Psoas muscle (tissue), 8 donors: Measurements from ENCODE around the gene SNN. TPM values are rescaled to one million over a fixed set of nuclear protein-coding genes. Genes with fewer than 3 reads are reported as not detected.

Experiments
- ATAC-seq, 4 donors: fragments of 200-7000 bp; cut with Tn5 transposase; one replicate each; pipeline ENCODE4 v1.9.1; 2020; ENCODE audit warnings: moderate library complexity in 3 of 4, mild to moderate bottlenecking in 2 of 4
- DNase-seq, 2 donors: peaks; one replicate each; pipeline ENCODE4 v3.0.0-alpha.2; 2020
- H3K27ac ChIP-seq: fragments of 200-600 bp; one replicate; pipeline ENCODE4 v1.8.0; 2022
- H3K27me3 ChIP-seq, 3 donors: fragments of 200-600 bp in 1 of 3; one replicate each; pipeline versions ENCODE4 v1.6.1 to v1.8.0; 2013 to 2022; ENCODE audit warnings: low read length in 2 of 3, mild to moderate bottlenecking in 2 of 3, moderate library complexity in 1 of 3; ENCODE audit not compliant: insufficient read depth in 3 of 3
- H3K36me3 ChIP-seq, 2 donors: fragments of 200-600 bp in 1 of 2; one replicate each; pipeline versions ENCODE4 v1.6.1 to v1.8.0; 2013 to 2022; ENCODE audit warnings: low read depth in 1 of 2, mild to moderate bottlenecking in 1 of 2, moderate library complexity in 1 of 2; ENCODE audit not compliant: insufficient read depth in 1 of 2
- H3K4me1 ChIP-seq: fragments of 200-600 bp; one replicate; pipeline ENCODE4 v1.8.0; 2022
- H3K4me3 ChIP-seq: fragments of 200-600 bp; one replicate; pipeline ENCODE4 v1.8.0; 2022; ENCODE audit warnings: mild to moderate bottlenecking
- H3K9me3 ChIP-seq: fragments of 200-600 bp; one replicate; pipeline ENCODE4 v1.8.0; 2022
- WGBS, 3 donors: extraction: QIAGEN DNeasy Blood & Tissue Kit; methylation state at CpG; one replicate each; pipeline versions ENCODE4 v1.1.6 to v1.1.7; 2013; 5-methylcytosine and 5-hydroxymethylcytosine counted together
- intact Hi-C, 2 donors: fragments of 100-400 bp; cut with DNase I; formaldehyde crosslinking; loops; one replicate each; pipeline versions ENCODE4 v1.11.0 to v1.14.2; 2022
- polyA plus RNA-seq, 3 donors: library from polyadenylated mRNA; stranded (reverse); fragments of 200-250 nt; gene quantifications; one replicate each; pipeline ENCODE4 v1.2.3, GENCODE V29; 2013
- total RNA-seq, 4 donors: library from RNA; stranded (reverse); fragmentation: NEBNext Ultra II Directional in 2 of 4; extraction: Animal tissue kit (Norgen Biotek cat#: 25700) in 2 of 4; gene quantifications; one replicate each; pipeline versions ENCODE4 v1.2.1 to v1.2.4, GENCODE V29; 2021 to 2023
- TF ChIP-seq, protein P1 (sequence below): fragments of 200-600 bp; IDR thresholded peaks from one replicate; pipeline ENCODE4 v1.8.0; 2022; ENCODE audit warnings: antibody characterized with exemption
- donor health status: healthy with polysubstance abuse.
- donor health status: DM: no; HTN: no; CAD: no; lungs with moderate emphysema.
- donor health status: Bipolar disorder and iron deficiency.
- donor health status: healthy.
- donor health status: DM: yes; HTN: yes; CAD: no.
- donor health status: DM: no; HTN: no; CAD: no.
- donor health status: DM: no; HTN: no; CAD: no.
- donor health status: DM: yes; HTN: yes; CAD: no.

SNN gene
- total and polyA plus RNA-seq, 7 donors, result 30.3 to 152 (median 100) TPM

DNA sequence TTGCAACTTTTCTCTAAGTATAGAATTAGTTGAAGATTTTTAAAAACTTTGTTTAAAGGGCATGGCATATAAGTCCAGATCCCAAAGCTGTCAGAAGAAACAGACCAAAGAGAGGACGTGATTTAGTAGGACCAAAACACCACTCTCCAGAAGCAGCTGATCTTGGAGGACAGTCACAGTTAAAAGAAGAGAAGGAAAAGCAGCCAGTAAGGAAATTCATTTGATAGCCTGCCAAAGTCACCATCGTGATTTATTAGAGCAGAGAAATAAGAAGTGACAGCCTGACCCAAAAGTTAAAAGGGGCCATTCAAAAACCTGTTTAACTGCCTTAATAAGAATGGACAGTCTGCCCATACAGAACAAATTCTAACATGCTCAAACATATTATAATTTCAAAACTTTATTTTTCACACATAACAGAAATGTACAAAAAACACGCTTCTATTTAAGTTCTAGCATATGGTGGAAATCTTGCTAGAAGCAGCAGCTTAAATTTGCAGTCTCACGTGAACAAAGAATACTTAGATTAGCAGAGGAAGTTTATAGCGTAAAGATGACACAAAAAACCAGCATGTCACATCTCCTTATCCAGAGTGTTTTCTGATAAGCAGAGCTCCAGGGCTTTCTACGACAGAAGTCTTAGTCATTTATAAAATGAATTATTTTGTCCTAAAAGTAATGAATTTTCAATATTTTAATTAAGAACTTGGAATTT, 37.2 kb downstream of the SNN start:
- ATAC-seq, result peak in 3 of 4 donors; percentile 53 to 72 (median 55)
- H3K9me3 ChIP-seq, result no peaks in the 10 kb centered on the region
- peak overlapping the region; percentile 80 for H3K27ac ChIP-seq
- H3K4me1 ChIP-seq, result peaks cover 44% of the 10 kb centered on the region
- TF ChIP-seq, protein P1, sequence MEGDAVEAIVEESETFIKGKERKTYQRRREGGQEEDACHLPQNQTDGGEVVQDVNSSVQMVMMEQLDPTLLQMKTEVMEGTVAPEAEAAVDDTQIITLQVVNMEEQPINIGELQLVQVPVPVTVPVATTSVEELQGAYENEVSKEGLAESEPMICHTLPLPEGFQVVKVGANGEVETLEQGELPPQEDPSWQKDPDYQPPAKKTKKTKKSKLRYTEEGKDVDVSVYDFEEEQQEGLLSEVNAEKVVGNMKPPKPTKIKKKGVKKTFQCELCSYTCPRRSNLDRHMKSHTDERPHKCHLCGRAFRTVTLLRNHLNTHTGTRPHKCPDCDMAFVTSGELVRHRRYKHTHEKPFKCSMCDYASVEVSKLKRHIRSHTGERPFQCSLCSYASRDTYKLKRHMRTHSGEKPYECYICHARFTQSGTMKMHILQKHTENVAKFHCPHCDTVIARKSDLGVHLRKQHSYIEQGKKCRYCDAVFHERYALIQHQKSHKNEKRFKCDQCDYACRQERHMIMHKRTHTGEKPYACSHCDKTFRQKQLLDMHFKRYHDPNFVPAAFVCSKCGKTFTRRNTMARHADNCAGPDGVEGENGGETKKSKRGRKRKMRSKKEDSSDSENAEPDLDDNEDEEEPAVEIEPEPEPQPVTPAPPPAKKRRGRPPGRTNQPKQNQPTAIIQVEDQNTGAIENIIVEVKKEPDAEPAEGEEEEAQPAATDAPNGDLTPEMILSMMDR, result no peak
- no peak for DNase-seq
- intact Hi-C loops, result loop anchor here in 1 of 2 donors (2.0 kb wide), 1 partner anchor 29 kb away; no protein-coding TSS in a partner anchor
- H3K4me3 ChIP-seq, result no peak overlapping the region
- H3K36me3 ChIP-seq, result peaks cover 0 to 36% of the 10 kb centered on the region in 2 donors
- H3K27me3 ChIP-seq, result no peaks in the 10 kb centered on the region
- WGBS, 3 donors, result 39 to 65% (median 42%) methylated on average over 6 of the region's 6 CpGs

DNA sequence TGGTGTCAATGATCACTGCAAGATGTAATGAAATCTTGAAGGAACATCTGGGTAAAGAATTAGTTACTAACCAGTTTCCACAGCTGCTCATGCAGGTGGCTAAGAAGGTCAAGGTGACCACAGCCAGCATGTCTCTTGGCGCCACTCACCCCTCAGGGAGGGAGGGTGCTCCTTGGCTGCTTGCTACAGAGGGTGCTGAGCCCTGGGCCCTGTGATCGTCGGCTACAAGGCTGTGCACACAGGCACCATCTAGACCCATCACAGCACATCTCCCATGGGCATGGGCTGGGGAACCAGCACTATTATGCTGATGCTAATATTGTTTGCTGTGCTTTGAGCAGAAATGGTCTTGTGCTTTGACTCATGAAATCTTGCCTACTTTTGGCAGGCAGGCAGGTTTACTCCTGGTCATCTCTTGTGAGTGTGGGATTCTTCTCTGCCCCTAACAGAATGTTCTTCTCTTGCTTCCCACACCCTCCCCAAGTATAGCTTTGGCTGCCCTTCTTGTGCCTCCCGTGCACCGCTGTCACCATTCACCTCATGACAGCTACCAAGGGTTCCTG, 38.0 kb downstream of the SNN start:
- TF ChIP-seq, protein P1, result no peak
- DNase-seq (peak; percentile 47 to 83), ATAC-seq (peak; percentile 79 to 93 (median 92))
- intact Hi-C loops, result no loop called here
- H3K36me3 ChIP-seq, result peaks cover 2 to 34% of the 10 kb centered on the region in 2 donors
- no peaks in the 10 kb centered on the region for H3K9me3 ChIP-seq
- peaks cover 49% of the 10 kb centered on the region for H3K4me1 ChIP-seq
- peak overlapping the region; percentile 80 for H3K27ac ChIP-seq
- H3K27me3 ChIP-seq, result no peaks in the 10 kb centered on the region
- WGBS, 3 donors, result 23 to 36% (median 24%) methylated on average over 5 of the region's 5 CpGs
- no peak overlapping the region for H3K4me3 ChIP-seq

DNA sequence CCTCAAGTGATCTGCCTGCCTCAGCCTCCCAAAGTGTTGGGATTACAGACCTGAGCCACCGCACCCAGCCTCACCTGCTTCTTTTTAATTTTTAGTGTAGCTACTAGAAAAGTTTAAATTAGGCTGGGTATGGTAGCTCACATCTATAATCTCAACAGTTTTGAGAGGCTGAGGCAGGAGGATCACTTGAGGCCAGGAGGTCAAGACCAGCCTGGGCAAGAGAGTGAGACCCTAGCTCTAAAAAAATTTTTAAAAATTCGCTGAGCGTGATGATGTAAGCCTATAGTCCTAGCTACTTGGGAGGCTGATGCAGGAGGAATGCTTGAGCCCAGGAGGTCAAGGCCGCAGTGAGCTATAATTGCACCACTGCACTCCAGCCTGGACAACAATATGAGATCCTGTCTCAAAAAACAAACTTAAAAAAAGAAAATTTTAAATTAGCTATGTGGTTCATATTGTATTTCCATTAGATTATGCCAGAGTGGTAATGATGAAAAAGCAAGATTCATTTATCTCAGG, 39.5 kb downstream of the SNN start:
- intact Hi-C loops, result no loop called here
- Histone ChIP-seq H3K27me3 (no peaks in the 10 kb centered on the region), H3K4me3 (no peak overlapping the region), H3K36me3 (peaks cover 4 to 34% of the 10 kb centered on the region in 2 donors), H3K27ac (no peak overlapping the region), H3K9me3 (no peaks in the 10 kb centered on the region), H3K4me1 (peaks cover 62% of the 10 kb centered on the region)
- WGBS, 3 donors, result 89 to 92% (median 92%) methylated on average over 4 of the region's 4 CpGs
- ATAC-seq (no peak), DNase-seq (no peak)
- TF ChIP-seq, protein P1, result no peak

DNA sequence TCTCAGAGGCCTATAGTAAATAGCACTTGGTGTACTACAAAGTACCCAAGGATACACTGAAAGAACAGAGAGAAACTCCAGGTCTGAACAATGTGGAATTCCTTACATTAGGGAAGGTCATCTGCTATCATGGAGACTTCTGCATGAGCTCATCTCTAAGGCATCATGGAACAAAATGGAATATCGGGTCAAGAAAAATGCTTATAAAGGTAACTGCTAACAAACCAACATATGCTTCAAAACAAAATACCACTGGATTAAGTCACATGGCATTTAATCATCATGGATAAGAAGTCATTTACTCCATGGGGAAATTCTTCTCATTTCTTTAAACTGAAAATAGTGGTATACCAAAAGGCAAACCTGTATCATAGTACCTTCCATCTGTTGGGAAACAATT, 40.2 kb downstream of the SNN start:
- Histone ChIP-seq H3K27ac (peak overlapping the region; percentile 7), H3K4me1 (peaks cover 63% of the 10 kb centered on the region), H3K4me3 (no peak overlapping the region), H3K27me3 (no peaks in the 10 kb centered on the region), H3K9me3 (no peaks in the 10 kb centered on the region), H3K36me3 (peaks cover 4 to 33% of the 10 kb centered on the region in 2 donors)
- ATAC-seq (no peak), DNase-seq (no peak)
- TF ChIP-seq, protein P1, result no peak
- intact Hi-C loops, result no loop called here
- 76 to 91% (median 83%) methylated on average over 1 of the region's 1 CpG for WGBS, 3 donors
